ENCODE results near the gene KAZN. TPM values are rescaled to one million over a fixed set of nuclear protein-coding genes. Genes with fewer than 3 reads are reported as not detected.

The KAZN gene
- polyA plus RNA-seq, 1 of the 3 experiments (the other 2 are of a cell fraction): 6.8 TPM

- H3K36me3 ChIP-seq (replicated peaks in 1 of 2; ENCODE audit: control insufficient read depth in 1 of 2, insufficient read depth in 2 of 2, low read length in 1 of 2): no peaks in the 10 kb centered on the region
- ChIA-PET CTCF (interaction anchor here (3.6 kb wide), 1 partner anchor 16 kb away, joined by 15 read pairs; no protein-coding TSS in a partner anchor), POLR2A (no interaction called here)
- H3K4me3 ChIP-seq (ENCODE audit: low read depth in 2 of 2, low read length in 1 of 2): no peak overlapping the region
- TF ChIP-seq, protein P1, sequence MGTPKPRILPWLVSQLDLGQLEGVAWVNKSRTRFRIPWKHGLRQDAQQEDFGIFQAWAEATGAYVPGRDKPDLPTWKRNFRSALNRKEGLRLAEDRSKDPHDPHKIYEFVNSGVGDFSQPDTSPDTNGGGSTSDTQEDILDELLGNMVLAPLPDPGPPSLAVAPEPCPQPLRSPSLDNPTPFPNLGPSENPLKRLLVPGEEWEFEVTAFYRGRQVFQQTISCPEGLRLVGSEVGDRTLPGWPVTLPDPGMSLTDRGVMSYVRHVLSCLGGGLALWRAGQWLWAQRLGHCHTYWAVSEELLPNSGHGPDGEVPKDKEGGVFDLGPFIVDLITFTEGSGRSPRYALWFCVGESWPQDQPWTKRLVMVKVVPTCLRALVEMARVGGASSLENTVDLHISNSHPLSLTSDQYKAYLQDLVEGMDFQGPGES (IDR thresholded peaks at IDR 0.05; ENCODE audit: low read depth, low read length): no peak
- no peak for TF ChIP-seq YY1 (IDR thresholded peaks at IDR 0.05; ENCODE audit: low read depth)
- no peak for TF ChIP-seq NFIC (IDR thresholded peaks at IDR 0.05; ENCODE audit: borderline replicate concordance)
- no peak for TF ChIP-seq FOXJ3 (CRISPR knock-in tag; IDR thresholded peaks at IDR 0.05)
- TF ChIP-seq EP300 (IDR thresholded peaks at IDR 0.05; ENCODE audit: borderline replicate concordance in 1 of 2, low read depth in 1 of 2, low read length in 1 of 2): no peak
- TF ChIP-seq SMC3 (IDR thresholded peaks at IDR 0.05; ENCODE audit: low read depth, low read length): no peak
- no peak for TF ChIP-seq MXI1 (IDR thresholded peaks at IDR 0.05; ENCODE audit: low read depth, low read length)
- TF ChIP-seq RFX5 (IDR thresholded peaks at IDR 0.05; ENCODE audit: low read length): no peak
- TF ChIP-seq SIN3A (IDR thresholded peaks at IDR 0.05; ENCODE audit: borderline replicate concordance, low read depth, low read length): no peak
- DNase-seq: no peak
- no peak overlapping the region for H3K4me2 ChIP-seq
- H3K27me3 ChIP-seq (ENCODE audit: insufficient read depth): no peaks in the 10 kb centered on the region
- 37% methylated on average over 5 of the region's 5 CpGs for WGBS (ENCODE audit: low lambda C conversion rate)
- no peaks in the 10 kb centered on the region for H3K9me3 ChIP-seq
- H3K4me1 ChIP-seq (ENCODE audit: control insufficient read depth in 1 of 2, insufficient read depth in 2 of 2, low read depth in 1 of 2, low read length in 1 of 2): no peaks in the 10 kb centered on the region
- H3K27ac ChIP-seq (ENCODE audit: low read depth in 2 of 2, low read length in 1 of 2): no peak overlapping the region
- H3F3A ChIP-seq (replicated peaks; ENCODE audit: insufficient read depth): no peaks in the 10 kb centered on the region
- H3K79me2 ChIP-seq (ENCODE audit: insufficient read depth): no peaks in the 10 kb centered on the region
- no peak overlapping the region for H3K9ac ChIP-seq
- H4K20me1 ChIP-seq (ENCODE audit: insufficient read depth): no peaks in the 10 kb centered on the region
- no peak overlapping the region for H2AFZ ChIP-seq (ENCODE audit: low read depth)
- H3K9me2 ChIP-seq: no peaks in the 10 kb centered on the region
Observed at GRCh38 chr1:14716474-14716873, 118.0 kb downstream of the KAZN start.

DNA sequence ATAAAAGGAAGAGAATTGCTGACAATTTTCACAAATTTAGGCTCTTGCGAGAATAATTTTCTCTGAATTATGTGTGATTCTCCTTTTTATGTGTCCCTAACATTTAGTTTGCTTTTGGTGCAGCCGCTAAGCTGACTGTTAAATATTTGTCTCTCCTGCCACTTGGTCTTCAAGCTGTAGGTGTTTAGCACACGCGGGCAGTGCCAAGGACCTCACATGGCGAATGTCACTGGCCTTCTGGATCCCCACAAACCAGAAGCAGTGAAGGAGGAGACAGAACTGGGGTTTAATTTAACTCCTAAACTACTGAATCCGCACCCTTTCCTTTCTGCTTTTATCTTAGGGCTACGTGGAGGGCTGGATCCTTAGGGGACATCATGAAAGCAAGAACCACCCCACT, 120.0 kb downstream of the KAZN start:
- H3K79me2 ChIP-seq (ENCODE audit: insufficient read depth): no peaks in the 10 kb centered on the region
- H3K9me3 ChIP-seq: no peaks in the 10 kb centered on the region
- H3K27me3 ChIP-seq (ENCODE audit: insufficient read depth): no peaks in the 10 kb centered on the region
- H3F3A ChIP-seq (replicated peaks; ENCODE audit: insufficient read depth): no peaks in the 10 kb centered on the region
- ChIA-PET POLR2A (no interaction called here), CTCF (no interaction called here)
- no peaks in the 10 kb centered on the region for H4K20me1 ChIP-seq (ENCODE audit: insufficient read depth)
- no peaks in the 10 kb centered on the region for H3K36me3 ChIP-seq (replicated peaks in 1 of 2; ENCODE audit: control insufficient read depth in 1 of 2, insufficient read depth in 2 of 2, low read length in 1 of 2)
- H3K27ac ChIP-seq (ENCODE audit: low read depth in 2 of 2, low read length in 1 of 2): no peak overlapping the region
- H3K9ac ChIP-seq: no peak overlapping the region
- H3K4me2 ChIP-seq: no peak overlapping the region
- no peak for DNase-seq
- WGBS (ENCODE audit: low lambda C conversion rate): 50% methylated on average over 7 of the region's 7 CpGs
- no peaks in the 10 kb centered on the region for H3K4me1 ChIP-seq (ENCODE audit: control insufficient read depth in 1 of 2, insufficient read depth in 2 of 2, low read depth in 1 of 2, low read length in 1 of 2)
- H3K9me2 ChIP-seq: no peaks in the 10 kb centered on the region
- no peak overlapping the region for H3K4me3 ChIP-seq (ENCODE audit: low read depth in 2 of 2, low read length in 1 of 2)
- no peak overlapping the region for H2AFZ ChIP-seq (ENCODE audit: low read depth)
- TF ChIP-seq GABPA (IDR thresholded peaks at IDR 0.05; ENCODE audit: low read depth) (no peak), ELF1 (IDR thresholded peaks at IDR 0.05) (no peak), MXI1 (IDR thresholded peaks at IDR 0.05; ENCODE audit: low read depth, low read length) (no peak), REST (IDR thresholded peaks at IDR 0.05; ENCODE audit: low read depth, low read length) (no peak), SMC3 (IDR thresholded peaks at IDR 0.05; ENCODE audit: low read depth, low read length) (no peak), USF1 (IDR thresholded peaks at IDR 0.05; ENCODE audit: borderline replicate concordance, low read depth) (no peak), PBX3 (IDR thresholded peaks at IDR 0.05) (no peak), EZH2phosphoT487 (IDR thresholded peaks at IDR 0.05; ENCODE audit: borderline replicate concordance, low read depth) (no peak), YY1 (IDR thresholded peaks at IDR 0.05; ENCODE audit: low read depth) (no peak), JUND (IDR thresholded peaks at IDR 0.05) (no peak), RFX5 (IDR thresholded peaks at IDR 0.05; ENCODE audit: low read length) (no peak), CHD2 (IDR thresholded peaks at IDR 0.05; ENCODE audit: low read length, partially characterized antibody) (no peak)
- TF ChIP-seq, protein P1 (IDR thresholded peaks at IDR 0.05; ENCODE audit: low read depth, low read length): no peak
- TF ChIP-seq, protein P2, sequence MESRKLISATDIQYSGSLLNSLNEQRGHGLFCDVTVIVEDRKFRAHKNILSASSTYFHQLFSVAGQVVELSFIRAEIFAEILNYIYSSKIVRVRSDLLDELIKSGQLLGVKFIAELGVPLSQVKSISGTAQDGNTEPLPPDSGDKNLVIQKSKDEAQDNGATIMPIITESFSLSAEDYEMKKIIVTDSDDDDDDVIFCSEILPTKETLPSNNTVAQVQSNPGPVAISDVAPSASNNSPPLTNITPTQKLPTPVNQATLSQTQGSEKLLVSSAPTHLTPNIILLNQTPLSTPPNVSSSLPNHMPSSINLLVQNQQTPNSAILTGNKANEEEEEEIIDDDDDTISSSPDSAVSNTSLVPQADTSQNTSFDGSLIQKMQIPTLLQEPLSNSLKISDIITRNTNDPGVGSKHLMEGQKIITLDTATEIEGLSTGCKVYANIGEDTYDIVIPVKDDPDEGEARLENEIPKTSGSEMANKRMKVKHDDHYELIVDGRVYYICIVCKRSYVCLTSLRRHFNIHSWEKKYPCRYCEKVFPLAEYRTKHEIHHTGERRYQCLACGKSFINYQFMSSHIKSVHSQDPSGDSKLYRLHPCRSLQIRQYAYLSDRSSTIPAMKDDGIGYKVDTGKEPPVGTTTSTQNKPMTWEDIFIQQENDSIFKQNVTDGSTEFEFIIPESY (IDR thresholded peaks at IDR 0.05; ENCODE audit: borderline replicate concordance, low read depth): no peak
